H9 (cell line): ENCODE data around the gene PRR16. TPM values are rescaled to one million over a fixed set of nuclear protein-coding genes. Genes with fewer than 3 reads are reported as not detected.

Source experiments
- DNase-seq: peaks from one replicate; pipeline ENCODE4 v3.0.0-alpha.2; 2017
- H2AFZ ChIP-seq: one replicate; pipeline ENCODE4 v1.6.1; 2013; ENCODE audit warnings: mild to moderate bottlenecking, low read length, control low read depth, moderate library complexity
- H2AK5ac ChIP-seq: 2 replicates; pipeline ENCODE4 v1.6.1; 2013; ENCODE audit warnings: low read length, control low read depth, mixed read lengths; ENCODE audit not compliant: insufficient read length
- H2BK120ac ChIP-seq: one replicate; pipeline ENCODE4 v1.6.1; 2013; ENCODE audit warnings: low read depth, mild to moderate bottlenecking, low read length, control low read depth, inconsistent platforms; ENCODE audit not compliant: poor library complexity, severe bottlenecking
- H2BK12ac ChIP-seq: 2 replicates; pipeline ENCODE4 v1.6.1; 2013; ENCODE audit warnings: low read length, control low read depth, mixed read lengths, low read depth; ENCODE audit not compliant: insufficient read length
- H2BK15ac ChIP-seq: 2 replicates; pipeline ENCODE4 v1.6.1; 2013; ENCODE audit warnings: low read depth, low read length, control low read depth
- H2BK20ac ChIP-seq: one replicate; pipeline ENCODE4 v1.6.1; 2013; ENCODE audit warnings: low read depth, mild to moderate bottlenecking, low read length, control low read depth, inconsistent platforms; ENCODE audit not compliant: poor library complexity, severe bottlenecking
- H2BK5ac ChIP-seq: 2 replicates; pipeline ENCODE4 v1.6.1; 2013; ENCODE audit warnings: low read length, control low read depth, mixed read lengths; ENCODE audit not compliant: insufficient read length
- H3K14ac ChIP-seq: 2 replicates; pipeline ENCODE4 v1.6.1; 2013; ENCODE audit warnings: low read length, control low read depth; ENCODE audit not compliant: insufficient read depth
- H3K18ac ChIP-seq: 2 replicates; pipeline ENCODE4 v1.6.1; 2013; ENCODE audit warnings: low read depth, mild to moderate bottlenecking, mixed read lengths, low read length, control low read depth; ENCODE audit not compliant: insufficient read length
- H3K23ac ChIP-seq: 2 replicates; pipeline ENCODE4 v1.6.1; 2013; ENCODE audit warnings: low read length, control low read depth, mixed read lengths, low read depth; ENCODE audit not compliant: insufficient read length
- H3K23me2 ChIP-seq: 2 replicates; pipeline ENCODE4 v1.6.1; 2013; ENCODE audit warnings: low read depth, mild to moderate bottlenecking, mixed read lengths, low read length, control low read depth; ENCODE audit not compliant: insufficient read length, poor library complexity, severe bottlenecking
- H3K27ac ChIP-seq: 2 replicates; pipeline ENCODE4 v1.5.1; 2013; ENCODE audit warnings: low read length, control low read depth, mixed read lengths, low read depth; ENCODE audit not compliant: insufficient read length
- H3K27me3 ChIP-seq: 2 replicates; pipeline ENCODE4 v1.6.1; 2013; ENCODE audit warnings: low read length, control low read depth, inconsistent platforms; ENCODE audit not compliant: insufficient read depth
- H3K4ac ChIP-seq: 2 replicates; pipeline ENCODE4 v1.6.1; 2013; ENCODE audit warnings: low read depth, mild to moderate bottlenecking, control low read depth, inconsistent platforms, low read length, moderate library complexity
- H3K4me1 ChIP-seq: 2 replicates; pipeline ENCODE4 v1.6.1; 2013; ENCODE audit warnings: low read length, control low read depth, inconsistent platforms; ENCODE audit not compliant: insufficient read depth
- H3K4me2 ChIP-seq: 2 replicates; pipeline ENCODE4 v1.6.1; 2013; ENCODE audit warnings: low read length, control low read depth, mixed read lengths; ENCODE audit not compliant: insufficient read length, insufficient read depth
- H3K56ac ChIP-seq: 2 replicates; pipeline ENCODE4 v1.6.1; 2013; ENCODE audit warnings: low read depth, mild to moderate bottlenecking, mixed read lengths, low read length, control low read depth; ENCODE audit not compliant: insufficient read length
- H3K79me1 ChIP-seq: 2 replicates; pipeline ENCODE4 v1.6.1; 2013; ENCODE audit warnings: low read depth, mild to moderate bottlenecking, moderate library complexity, low read length, control low read depth, inconsistent platforms; ENCODE audit not compliant: insufficient read depth, poor library complexity, severe bottlenecking
- H3K79me2 ChIP-seq: 2 replicates; pipeline ENCODE4 v1.6.1; 2013; ENCODE audit warnings: low read length, control low read depth, inconsistent platforms; ENCODE audit not compliant: insufficient read depth
- H3K9ac ChIP-seq: 2 replicates; pipeline ENCODE4 v1.6.1; 2013; ENCODE audit warnings: low read length, control low read depth, mixed read lengths; ENCODE audit not compliant: insufficient read length; ENCODE audit errors: extremely low read depth
- H3K9me3 ChIP-seq: one replicate; pipeline ENCODE4 v1.6.1; 2013; ENCODE audit warnings: low read depth, low read length, inconsistent platforms; ENCODE audit not compliant: control insufficient read depth
- H3T11ph ChIP-seq: one replicate; pipeline ENCODE4 v1.6.1; 2013; ENCODE audit warnings: mild to moderate bottlenecking, low read length, control low read depth, inconsistent platforms
- H4K20me1 ChIP-seq: one replicate; pipeline ENCODE4 v1.6.1; 2013; ENCODE audit not compliant: control insufficient read depth, insufficient read length, insufficient read depth
- H4K5ac ChIP-seq: 2 replicates; pipeline ENCODE4 v1.6.1; 2013; ENCODE audit warnings: low read depth, mild to moderate bottlenecking, mixed read lengths, low read length, control low read depth; ENCODE audit not compliant: insufficient read length
- H4K8ac ChIP-seq: replicated peaks from 2 replicates; pipeline ENCODE4 v1.6.1; 2013; ENCODE audit warnings: low read length, control low read depth, mixed read lengths, low read depth; ENCODE audit not compliant: insufficient read length
- H4K91ac ChIP-seq: 2 replicates; pipeline ENCODE4 v1.6.1; 2013; ENCODE audit warnings: low read depth, mild to moderate bottlenecking, moderate library complexity, mixed read lengths, low read length, control low read depth; ENCODE audit not compliant: insufficient read length
- H3K27ac Mint-ChIP-seq, 3 experiments: 2 replicates in 2 of 3; 3 replicates in 1 of 3; pipeline ENCODE4 v1.8.0; 2020 to 2021; ENCODE audit warnings: mixed read lengths in 3 of 3, mild to moderate bottlenecking in 1 of 3, moderate library complexity in 1 of 3
- H3K27me3 Mint-ChIP-seq: 2 replicates; pipeline ENCODE4 v1.8.0; 2021; ENCODE audit warnings: low read depth, mild to moderate bottlenecking, moderate library complexity, mixed read lengths
- H3K36me3 Mint-ChIP-seq, 3 experiments: 2 replicates in 2 of 3; 3 replicates in 1 of 3; pipeline ENCODE4 v1.8.0; 2020 to 2021; ENCODE audit warnings: low read depth in 3 of 3, mixed read lengths in 3 of 3; ENCODE audit not compliant: insufficient read depth in 1 of 3
- H3K4me1 Mint-ChIP-seq, 2 experiments: 2 replicates each; pipeline ENCODE4 v1.8.0; 2020; ENCODE audit warnings: mixed read lengths in 2 of 2
- H3K4me3 Mint-ChIP-seq, 2 experiments: 2 replicates in 1 of 2; 3 replicates in 1 of 2; pipeline ENCODE4 v1.8.0; 2020 to 2021; ENCODE audit warnings: mild to moderate bottlenecking in 2 of 2, mixed read lengths in 2 of 2, moderate library complexity in 1 of 2
- H3K9me3 Mint-ChIP-seq, 2 experiments: 2 replicates in 1 of 2; 3 replicates in 1 of 2; pipeline ENCODE4 v1.8.0; 2020; ENCODE audit warnings: mild to moderate bottlenecking in 2 of 2, mixed read lengths in 2 of 2, moderate library complexity in 1 of 2
- WGBS: extraction: QIAGEN DNeasy Blood & Tissue Kit; methylation state at CpG from one replicate; pipeline ENCODE4 v1.1.7; 2013; ENCODE audit warnings: missing lambda C conversion rate, low lambda C conversion rate, mixed read lengths; ENCODE audit not compliant: insufficient read length; ENCODE audit errors: extremely low coverage; 5-methylcytosine and 5-hydroxymethylcytosine counted together
- total RNA-seq: library from RNA; stranded (reverse); gene quantifications from 2 replicates; pipeline ENCODE4 v1.2.1, GENCODE V29; 2021
- TF ChIP-seq, protein P1 (sequence below): fragments of 200-600 bp; sonication (generic); conservative IDR thresholded peaks from 3 replicates; pipeline ENCODE4 v1.8.0; 2021; ENCODE audit warnings: antibody characterized with exemption, mild to moderate bottlenecking

PRR16 gene
- total RNA-seq, 1 experiment from 2014 or later, result 0.13 TPM

DNA sequence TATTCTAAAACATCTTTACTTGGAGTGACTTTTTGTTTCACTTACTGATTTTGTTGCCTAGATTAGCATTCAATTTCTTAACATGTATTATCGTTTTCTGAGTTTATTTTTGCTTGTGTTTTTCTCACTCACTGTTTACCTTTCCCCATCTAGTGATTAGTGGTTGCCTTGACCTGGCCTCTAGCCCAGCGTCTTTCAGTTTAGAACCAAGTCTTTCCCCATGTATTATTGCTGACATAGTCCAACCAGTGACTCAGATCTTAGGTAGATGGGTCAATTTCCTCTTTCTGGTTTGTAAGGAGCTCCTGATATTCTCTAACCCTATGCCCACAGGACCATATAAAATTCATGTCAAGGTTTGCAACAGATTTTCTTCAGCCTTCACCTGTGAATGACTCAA, 135.5 kb downstream of the PRR16 start:
- Histone ChIP-seq H3K79me1 (no peaks in the 10 kb centered on the region), H2AFZ (no peak overlapping the region), H3K4me2 (no peak overlapping the region), H3K23me2 (no peaks in the 10 kb centered on the region), H3K27me3 (no peaks in the 10 kb centered on the region), H2BK5ac (no peak overlapping the region), H4K8ac (no peak overlapping the region), H3K4me1 (no peaks in the 10 kb centered on the region), H2BK15ac (no peak overlapping the region), H2BK12ac (no peak overlapping the region), H2AK5ac (no peak overlapping the region), H3K14ac (no peak overlapping the region), H2BK120ac (no peak overlapping the region), H3K9me3 (no peaks in the 10 kb centered on the region), H4K5ac (no peak overlapping the region), H3T11ph (no peak overlapping the region), H3K79me2 (no peaks in the 10 kb centered on the region), H3K4ac (no peak overlapping the region), H3K27ac (no peak overlapping the region), H3K56ac (no peak overlapping the region), H4K20me1 (no peaks in the 10 kb centered on the region), H3K23ac (no peak overlapping the region), H3K9ac (no peak overlapping the region), H2BK20ac (no peak overlapping the region), H3K18ac (no peak overlapping the region), H4K91ac (no peak overlapping the region)
- Mint-ChIP-seq H3K9me3 (peaks cover 0 to 3% of the 10 kb centered on the region in 2 experiments; a peak in 2 of 5 replicates), H3K4me3 (no peak overlapping the region), H3K4me1 (no peaks in the 10 kb centered on the region), H3K27me3 (no peaks in the 10 kb centered on the region; the same call in 1 of the 2 replicates), H3K27ac (no peak overlapping the region), H3K36me3 (no peaks in the 10 kb centered on the region)
- DNase-seq, result no peak
- no CpG with 5 or more reads among the region's 2 CpGs for WGBS
- TF ChIP-seq, protein P1, sequence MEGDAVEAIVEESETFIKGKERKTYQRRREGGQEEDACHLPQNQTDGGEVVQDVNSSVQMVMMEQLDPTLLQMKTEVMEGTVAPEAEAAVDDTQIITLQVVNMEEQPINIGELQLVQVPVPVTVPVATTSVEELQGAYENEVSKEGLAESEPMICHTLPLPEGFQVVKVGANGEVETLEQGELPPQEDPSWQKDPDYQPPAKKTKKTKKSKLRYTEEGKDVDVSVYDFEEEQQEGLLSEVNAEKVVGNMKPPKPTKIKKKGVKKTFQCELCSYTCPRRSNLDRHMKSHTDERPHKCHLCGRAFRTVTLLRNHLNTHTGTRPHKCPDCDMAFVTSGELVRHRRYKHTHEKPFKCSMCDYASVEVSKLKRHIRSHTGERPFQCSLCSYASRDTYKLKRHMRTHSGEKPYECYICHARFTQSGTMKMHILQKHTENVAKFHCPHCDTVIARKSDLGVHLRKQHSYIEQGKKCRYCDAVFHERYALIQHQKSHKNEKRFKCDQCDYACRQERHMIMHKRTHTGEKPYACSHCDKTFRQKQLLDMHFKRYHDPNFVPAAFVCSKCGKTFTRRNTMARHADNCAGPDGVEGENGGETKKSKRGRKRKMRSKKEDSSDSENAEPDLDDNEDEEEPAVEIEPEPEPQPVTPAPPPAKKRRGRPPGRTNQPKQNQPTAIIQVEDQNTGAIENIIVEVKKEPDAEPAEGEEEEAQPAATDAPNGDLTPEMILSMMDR, result no peak
